HG02885 (cell line): ENCODE measurements around the gene NBAS.
"Not testable (repeated sequence)": the region's sequence is repeated elsewhere in the genome, so short reads cannot be mapped to it uniquely, and the experiment has no call there.

Experiments used
- ATAC-seq: cut with Tn5 transposase; IDR thresholded peaks from one replicate; pipeline ENCODE4 v1.9.1; 2021; ENCODE audit warnings: mild to moderate bottlenecking; ENCODE audit not compliant: unreplicated experiment, poor library complexity

The NBAS gene

GRCh38 chr2:15486770-15487169, 74.4 kb downstream of the NBAS start:
- ATAC-seq: no peak

DNA sequence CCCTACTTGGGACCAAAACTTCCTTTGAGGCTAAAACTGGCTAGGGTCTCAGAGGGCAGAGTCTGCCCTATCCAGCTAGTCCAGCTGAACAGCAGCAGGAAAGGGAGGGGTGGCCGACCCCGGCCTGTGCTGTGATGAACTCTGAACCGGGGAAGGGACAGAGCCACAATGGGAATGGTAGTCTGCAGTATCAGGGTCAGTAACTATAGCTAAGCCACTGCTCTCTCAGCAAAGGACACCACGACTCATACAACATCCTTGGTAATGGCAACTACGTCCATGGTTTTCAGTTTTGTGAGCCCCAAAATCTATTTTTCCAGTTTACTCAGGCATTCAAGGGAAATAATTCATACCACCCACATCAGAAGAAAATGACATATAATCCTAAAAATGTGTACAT, 75.2 kb downstream of the NBAS start:
- no peak for ATAC-seq

- no peak for ATAC-seq
These were observed 80.1 kb downstream of the NBAS start for GRCh38 chr2:15481000-15481399.

GRCh38 chr2:15480552-15480951, 80.6 kb downstream of the NBAS start:
- ATAC-seq: no peak

GRCh38 chr2:15472876-15473275, 88.3 kb downstream of the NBAS start:
- no peak for ATAC-seq

DNA sequence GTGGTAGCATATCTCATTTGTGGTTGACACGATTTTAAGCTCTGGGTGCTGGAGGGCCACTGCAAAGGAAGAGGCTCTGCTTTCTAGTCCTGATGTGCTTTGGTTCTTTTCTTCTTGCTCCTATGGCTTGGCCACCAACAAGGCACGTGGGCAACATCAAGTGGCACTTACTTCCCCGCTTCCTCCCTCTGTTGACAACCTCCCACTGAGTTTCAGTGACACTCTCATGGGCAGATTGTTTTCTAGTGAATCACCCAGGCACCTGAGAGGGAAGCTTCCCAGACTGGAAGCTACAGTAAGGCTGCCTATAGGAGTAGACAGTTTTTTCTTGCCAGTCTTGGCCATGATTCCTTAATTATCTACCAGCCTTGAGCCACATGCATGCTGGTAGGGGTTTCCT, 89.0 kb downstream of the NBAS start:
- ATAC-seq: no peak

DNA sequence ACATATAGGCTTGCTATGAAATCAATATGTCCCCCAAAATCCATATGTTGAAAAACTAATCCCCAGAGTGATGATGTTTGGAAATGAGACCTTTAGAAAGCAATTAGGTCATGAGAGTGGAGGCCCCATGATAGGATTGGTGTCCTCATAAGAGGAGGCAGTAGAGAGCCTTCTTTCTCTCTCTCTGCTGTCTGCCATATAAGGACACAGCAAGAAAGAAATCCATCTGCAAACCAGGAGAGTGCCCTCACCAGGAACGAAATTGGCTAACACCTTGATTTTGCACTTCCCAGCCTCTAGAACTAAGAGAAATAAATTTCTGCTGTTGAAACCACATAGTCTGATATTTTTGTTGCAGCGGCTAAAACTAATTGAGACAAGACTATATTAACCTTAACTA, 89.5 kb downstream of the NBAS start:
- no peak for ATAC-seq

- no peak for ATAC-seq
These were observed 101.0 kb downstream of the NBAS start for GRCh38 chr2:15460112-15460620.

DNA sequence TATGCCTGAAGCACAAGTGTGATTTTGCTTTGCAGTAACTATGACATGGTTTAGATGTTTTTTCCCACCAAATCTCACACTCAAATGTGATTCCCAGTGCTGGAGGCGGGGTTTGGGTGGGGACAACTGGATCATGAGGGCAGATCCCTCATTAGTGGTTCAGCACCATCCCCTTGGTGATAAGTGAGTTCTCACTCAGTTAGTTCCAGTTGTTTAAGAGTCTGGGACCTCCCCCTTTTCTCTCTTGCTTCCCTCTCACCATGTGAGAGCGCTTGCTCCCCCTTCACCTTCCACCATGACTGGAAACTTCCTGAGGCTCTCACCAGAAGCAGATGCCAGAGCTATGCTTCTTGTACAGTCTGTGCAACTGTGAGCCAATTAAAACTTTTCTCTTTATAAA, 102.9 kb downstream of the NBAS start:
- ATAC-seq: no peak

GRCh38 chr2:15457868-15458267, 103.3 kb downstream of the NBAS start:
- ATAC-seq: no peak

- no peak for ATAC-seq
These were observed 104.8 kb downstream of the NBAS start for GRCh38 chr2:15456352-15456751.

DNA sequence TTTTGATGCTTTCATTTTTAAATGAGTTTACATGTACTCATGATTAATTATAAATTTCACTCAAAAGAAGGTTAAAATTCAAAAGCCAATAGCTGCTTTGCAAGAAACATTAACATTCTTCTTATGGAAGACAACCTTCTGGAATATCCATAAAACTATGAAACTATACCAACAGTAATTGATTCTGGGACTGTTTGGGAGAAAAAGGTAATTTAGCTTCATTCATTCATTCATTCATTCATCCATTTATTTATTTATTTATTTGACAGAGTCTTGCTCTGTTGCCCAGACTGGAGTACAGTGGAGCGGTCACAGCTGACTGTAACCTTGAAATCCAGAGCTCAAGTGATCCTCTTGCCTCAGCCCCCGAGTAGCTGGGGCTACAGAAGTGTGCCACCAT, 110.3 kb downstream of the NBAS start:
- ATAC-seq: no peak

GRCh38 chr2:15449556-15450236, 111.4 kb downstream of the NBAS start:
- no peak for ATAC-seq

- ATAC-seq: no peak
These were observed 112.8 kb downstream of the NBAS start for GRCh38 chr2:15448250-15448839.

DNA sequence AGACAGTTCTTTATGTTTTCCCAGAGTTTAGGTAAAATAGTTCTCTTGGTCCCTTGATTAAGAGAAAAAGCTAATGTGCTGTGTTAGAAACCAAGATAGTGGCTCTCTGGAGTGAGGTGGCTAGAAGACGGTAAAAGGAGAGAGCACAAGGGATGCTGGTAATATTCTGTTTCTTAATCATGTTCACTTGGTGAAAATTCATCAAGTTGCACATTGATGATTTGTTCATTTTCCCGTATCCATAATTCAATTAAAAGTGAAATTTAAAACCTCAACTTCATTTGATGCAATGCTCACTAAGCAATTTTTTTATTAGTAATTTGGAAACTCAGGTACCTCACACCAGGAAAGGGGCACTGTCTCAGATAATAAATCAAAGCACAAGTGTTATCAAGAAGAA, 113.8 kb downstream of the NBAS start:
- no peak for ATAC-seq

GRCh38 chr2:15446961-15447360, 114.2 kb downstream of the NBAS start:
- no peak for ATAC-seq

DNA sequence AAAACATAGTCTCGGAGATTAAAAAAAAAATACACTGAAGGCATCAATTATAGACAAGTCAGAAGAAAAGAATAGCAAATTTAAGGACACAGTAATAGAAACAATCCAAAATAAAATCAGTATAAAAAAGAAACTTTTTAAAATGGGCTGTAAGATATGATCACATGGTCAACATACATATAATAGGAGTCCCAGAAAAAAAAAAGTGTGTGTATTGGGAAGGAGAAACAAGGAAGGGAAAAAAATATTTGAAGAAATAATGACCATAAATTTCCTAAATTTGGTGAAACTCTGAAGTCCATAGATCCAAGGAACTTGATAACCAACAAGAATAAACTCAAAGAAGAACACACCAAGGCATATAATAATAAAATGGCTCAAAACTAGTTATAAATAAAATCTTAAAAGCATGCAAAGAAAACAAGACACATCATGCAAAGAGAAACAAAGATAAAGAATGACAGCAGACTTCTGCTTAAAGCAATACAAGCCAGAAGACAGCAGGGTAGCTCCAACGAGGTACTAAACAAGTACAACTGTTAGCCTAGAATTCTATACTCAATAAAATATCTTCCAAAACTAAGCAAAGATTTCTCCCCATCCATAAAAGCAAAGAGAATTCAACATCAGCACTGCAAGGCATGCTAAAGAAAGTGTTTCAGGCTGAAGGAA, 115.1 kb downstream of the NBAS start:
- no peak for ATAC-seq

- ATAC-seq: not testable (repeated sequence)
These were observed 121.2 kb downstream of the NBAS start for GRCh38 chr2:15439768-15440524.

- ATAC-seq: not testable (repeated sequence)
These were observed 121.8 kb downstream of the NBAS start for GRCh38 chr2:15439366-15439765.

DNA sequence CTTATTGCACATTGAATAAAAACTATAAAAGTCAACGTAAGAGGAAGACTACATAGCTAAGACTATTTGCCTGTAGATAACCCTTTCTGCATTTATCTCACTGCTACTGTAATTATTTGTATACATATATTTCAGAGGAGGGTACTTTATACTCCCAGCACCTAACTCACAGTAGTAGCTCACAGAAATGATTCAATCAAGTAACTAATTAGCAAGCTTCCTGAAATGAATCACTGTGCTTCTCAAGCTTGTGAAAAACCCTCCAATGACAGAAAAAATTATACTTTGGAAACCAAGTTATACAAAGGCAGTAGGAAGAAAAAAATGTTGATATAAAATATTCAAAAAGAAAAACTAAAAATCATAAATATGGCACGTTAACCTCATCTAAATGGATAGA, 124.9 kb downstream of the NBAS start:
- ATAC-seq: no peak

DNA sequence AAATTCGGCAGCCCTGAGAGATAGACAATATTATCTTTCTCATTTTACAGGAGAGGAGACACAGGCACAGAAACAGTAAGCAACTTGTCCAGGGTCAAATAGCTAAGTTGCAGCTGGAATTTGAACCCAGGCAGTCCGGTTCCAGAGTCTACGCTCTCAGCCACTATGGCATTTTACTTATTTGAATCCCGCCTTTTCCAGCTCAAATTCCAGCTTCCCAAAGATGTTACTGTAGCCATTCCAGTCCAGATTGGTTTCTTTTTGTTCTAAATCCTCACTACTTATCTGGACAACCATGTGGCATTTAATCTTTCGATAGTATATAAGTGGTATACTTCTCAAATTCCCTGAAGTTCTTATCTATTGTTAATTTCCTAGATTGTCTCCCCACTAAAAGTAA, 125.7 kb downstream of the NBAS start:
- no peak for ATAC-seq
